A549 (cell line): Measurements from ENCODE around the gene DCLK1. TPM values are rescaled to one million over a fixed set of nuclear protein-coding genes. Genes with fewer than 3 reads are reported as not detected.

Source experiments
- ATAC-seq, 2 experiments: fragments of 200-7000 bp in 1 of 2; fragments of >200 bp in 1 of 2; cut with Nextera tagmentation in 1 of 2; cut with Tn5 transposase in 1 of 2; 3 replicates each; pipeline versions ENCODE4 v1.8.0 to v1.9.1; 2018 to 2020; ENCODE audit warnings: mild to moderate bottlenecking in 1 of 2, moderate library complexity in 1 of 2
- CTCF ChIA-PET: fragments of 300-600 bp; sonication (Branson Sonifier 250); formaldehyde crosslinking; extraction: SDS; loops from one replicate; lab custom pipeline; 2021; ENCODE audit warnings: antibody characterized with exemption, inconsistent platforms; lab: Yijun Ruan, JAX
- POLR2A ChIA-PET: fragments of 350-600 bp; formaldehyde crosslinking; extraction: SDS; loops from one replicate; lab custom pipeline; 2021; ENCODE audit warnings: antibody characterized with exemption, inconsistent platforms; lab: Yijun Ruan, JAX
- DNase-seq, 2 experiments: peaks; one replicate each; pipeline versions ENCODE4 v3.0.0 to v3.0.0-alpha.2; 2011 to 2016; ENCODE audit warnings: low read depth in 1 of 2, low spot score in 1 of 2
- FAIRE-seq: peaks from 2 replicates; lab custom pipeline; 2011; peaks lifted over from hg19 to GRCh38; lab: Jason Lieb, UNC
- H3K27ac ChIP-seq, 2 experiments: fragments of >200 bp; sonication (Bioruptor Twin); formaldehyde crosslinking; 3 replicates each; pipeline ENCODE4 v1.5.1; 2016 to 2017
- H3K4me1 ChIP-seq: fragments of >200 bp; sonication (Bioruptor Twin); formaldehyde crosslinking; 3 replicates; pipeline ENCODE4 v1.6.1; 2016
- H3K4me2 ChIP-seq: fragments of >200 bp; sonication (Bioruptor Twin); formaldehyde crosslinking; 3 replicates; pipeline ENCODE4 v1.6.1; 2016
- H3K4me3 ChIP-seq: fragments of >200 bp; sonication (Bioruptor Twin); formaldehyde crosslinking; 3 replicates; pipeline ENCODE4 v1.5.1; 2016
- H3K9me3 ChIP-seq: fragments of >200 bp; sonication (Bioruptor Twin); formaldehyde crosslinking; 3 replicates; pipeline ENCODE4 v1.6.1; 2016
- ATOH8 ChIP-seq: fragments of 250-450 bp; sonication (Bioruptor Pico); IDR thresholded peaks from 2 replicates; pipeline ENCODE4 v1.5.0; 2020; ENCODE audit warnings: low read depth, mild to moderate bottlenecking, moderate library complexity
- BHLHE40 ChIP-seq: IDR thresholded peaks from 2 replicates; pipeline ENCODE4 v1.6.1; 2012; ENCODE audit warnings: low read depth, low read length, inconsistent platforms
- CBX2 ChIP-seq: fragments of 200-600 bp; sonication (generic); IDR thresholded peaks from 2 replicates; pipeline ENCODE4 v1.6.1; 2016; ENCODE audit warnings: low read depth, mild to moderate bottlenecking, borderline replicate concordance
- CEBPB ChIP-seq, 2 experiments: fragments of >200 bp in 1 of 2; sonication (Bioruptor Twin) in 1 of 2; formaldehyde crosslinking in 1 of 2; IDR thresholded peaks; 2 replicates each; pipeline ENCODE4 v1.6.1; 2012 to 2016
- CHD2 ChIP-seq: fragments of 150-350 bp; IDR thresholded peaks from 2 replicates; pipeline ENCODE4 v1.6.1; 2014; ENCODE audit warnings: low read length; ENCODE audit not compliant: partially characterized antibody
- CTCF ChIP-seq: fragments of >200 bp; sonication (Bioruptor Twin); formaldehyde crosslinking; IDR thresholded peaks from 3 replicates; pipeline ENCODE4 v1.5.1; 2016
- E2F6 ChIP-seq: IDR thresholded peaks from 2 replicates; pipeline ENCODE4 v1.6.1; 2012; ENCODE audit warnings: low read depth, borderline replicate concordance
- EHF ChIP-seq: fragments of 250-450 bp; sonication (Bioruptor Pico); IDR thresholded peaks from 2 replicates; pipeline ENCODE4 v1.5.0; 2020; ENCODE audit warnings: mild to moderate bottlenecking
- ELK1 ChIP-seq: fragments of 150-350 bp; IDR thresholded peaks from 2 replicates; pipeline ENCODE4 v1.6.1; 2014; ENCODE audit warnings: low read depth, mild to moderate bottlenecking, low read length
- EP300 ChIP-seq, 2 experiments: fragments of >200 bp; sonication (Bioruptor Twin); formaldehyde crosslinking; IDR thresholded peaks; 2 replicates in 1 of 2; 3 replicates in 1 of 2; pipeline ENCODE4 v1.6.1; 2016 to 2017
- FOSB ChIP-seq: fragments of 250-450 bp; sonication (Bioruptor Pico); IDR thresholded peaks from 2 replicates; pipeline ENCODE4 v1.5.0; 2020; ENCODE audit warnings: mild to moderate bottlenecking, moderate library complexity
- FOXS1 ChIP-seq: fragments of 250-450 bp; sonication (Bioruptor Pico); IDR thresholded peaks from 2 replicates; pipeline ENCODE4 v1.5.0; 2020; ENCODE audit warnings: mild to moderate bottlenecking, moderate library complexity
- GATA3 ChIP-seq: IDR thresholded peaks from 2 replicates; pipeline ENCODE4 v1.6.1; 2012; ENCODE audit warnings: borderline replicate concordance
- HOXA7 ChIP-seq: fragments of 250-450 bp; sonication (Bioruptor Pico); IDR thresholded peaks from 2 replicates; pipeline ENCODE4 v1.5.0; 2020; ENCODE audit warnings: mild to moderate bottlenecking, moderate library complexity
- JUNB ChIP-seq: fragments of >200 bp; sonication (Bioruptor Twin); formaldehyde crosslinking; IDR thresholded peaks from 2 replicates; pipeline ENCODE4 v1.6.1; 2016
- KDM5A ChIP-seq: fragments of 200-600 bp; sonication (generic); IDR thresholded peaks from 2 replicates; pipeline ENCODE4 v1.6.1; 2016; ENCODE audit warnings: antibody characterized with exemption, mild to moderate bottlenecking
- NPAS2 ChIP-seq: fragments of 250-450 bp; sonication (Bioruptor Pico); IDR thresholded peaks from 2 replicates; pipeline ENCODE4 v1.8.0; 2022; ENCODE audit warnings: mild to moderate bottlenecking, moderate library complexity, borderline replicate concordance
- NR3C1 ChIP-seq: fragments of >200 bp; sonication (Bioruptor Twin); formaldehyde crosslinking; IDR thresholded peaks from 3 replicates; pipeline ENCODE4 v1.6.1; 2017
- PBX3 ChIP-seq: IDR thresholded peaks from 2 replicates; pipeline ENCODE4 v1.6.1; 2012
- RAD21 ChIP-seq, 2 experiments: fragments of >200 bp in 1 of 2; sonication (Bioruptor Twin) in 1 of 2; formaldehyde crosslinking in 1 of 2; IDR thresholded peaks in 1 of 2; conservative IDR thresholded peaks in 1 of 2; 2 replicates in 1 of 2; 3 replicates in 1 of 2; pipeline ENCODE4 v1.6.1; 2012 to 2018; ENCODE audit warnings: inconsistent platforms in 1 of 2
- SMC3 ChIP-seq: fragments of >200 bp; sonication (Bioruptor Twin); formaldehyde crosslinking; IDR thresholded peaks from 3 replicates; pipeline ENCODE4 v1.6.1; 2018; ENCODE audit warnings: inconsistent platforms
- SREBF2 ChIP-seq: fragments of 450-650 bp; IDR thresholded peaks from 2 replicates; pipeline ENCODE4 v1.6.1; 2014; ENCODE audit warnings: mild to moderate bottlenecking, moderate library complexity
- TP53 ChIP-seq: fragments of 250-450 bp; sonication (Bioruptor Pico); IDR thresholded peaks from 2 replicates; pipeline ENCODE4 v1.5.0; 2021; ENCODE audit warnings: mild to moderate bottlenecking, moderate library complexity
- ZC3H11A ChIP-seq: fragments of 450-650 bp; IDR thresholded peaks from 2 replicates; pipeline ENCODE4 v1.6.1; 2014; ENCODE audit warnings: antibody characterized with exemption, mild to moderate bottlenecking
- ZSCAN20 ChIP-seq: fragments of 250-450 bp; sonication (Bioruptor Pico); IDR thresholded peaks from 2 replicates; pipeline ENCODE4 v1.8.0; 2022; ENCODE audit warnings: mild to moderate bottlenecking, moderate library complexity
- whole genome bisulfite sequencing: methylation state at CpG from one replicate; pipeline ENCODE4 v1.1.6; 2017; ENCODE audit errors: missing lambda C conversion rate; 5-methylcytosine and 5-hydroxymethylcytosine counted together
- polyA plus RNA-seq, 4 experiments: library from polyadenylated mRNA; depleted of rRNA in 3 of 4; stranded (reverse); fragments of >200 nt; fragmentation: RNase III in 1 of 4; extraction: RNeasy Plus Mini Kit Qiagen cat#74134 plus additional on column Dnase treatment in 1 of 4; gene quantifications; 2 replicates in 3 of 4; 3 replicates in 1 of 4; pipeline ENCODE4 v1.2.3, GENCODE V29; 2011 to 2017
- TF ChIP-seq, protein P1 (sequence below): fragments of 450-650 bp; IDR thresholded peaks from 2 replicates; pipeline ENCODE4 v1.6.1; 2014; ENCODE audit warnings: antibody characterized with exemption
- TF ChIP-seq, protein P2 (sequence below): fragments of 250-450 bp; sonication (Bioruptor Pico); IDR thresholded peaks from 2 replicates; pipeline ENCODE4 v1.5.0; 2021; ENCODE audit warnings: mild to moderate bottlenecking, moderate library complexity, borderline replicate concordance
- TF ChIP-seq, protein P3 (sequence below): fragments of >200 bp; sonication (Bioruptor Twin); formaldehyde crosslinking; IDR thresholded peaks from 2 replicates; pipeline ENCODE4 v1.6.1; 2016

The DCLK1 gene
- polyA plus RNA-seq, 2 of the 4 experiments (the other 2 are of a cell fraction), result 0.13 to 0.21 TPM

DNA sequence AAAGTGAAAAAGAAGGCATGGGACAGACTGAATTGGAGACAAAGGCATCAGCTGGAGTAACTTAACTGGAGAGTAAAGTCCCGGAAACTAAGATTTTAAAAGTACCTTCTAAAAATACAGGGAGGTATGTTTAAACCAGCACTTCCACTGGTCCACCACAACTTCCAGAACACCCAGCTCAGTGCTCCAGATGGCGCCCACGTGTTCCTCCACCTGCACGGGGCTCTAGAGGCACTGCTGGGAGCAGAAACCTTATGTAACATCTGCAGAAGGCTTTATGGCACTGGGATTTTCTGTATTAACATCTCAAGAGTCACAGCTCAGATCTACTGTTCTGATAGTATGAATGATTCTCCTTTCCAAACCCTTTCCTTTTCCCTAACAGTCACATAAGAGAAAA is 252.1 kb downstream of the DCLK1 start:
- H3K27ac ChIP-seq, result no peak overlapping the region
- ATAC-seq (no peak), DNase-seq (no peak), FAIRE-seq (no peak)
- no peak overlapping the region for H3K4me3 ChIP-seq
- 59% methylated on average over 4 of the region's 4 CpGs for WGBS
- no peak overlapping the region for H3K4me2 ChIP-seq
- TF ChIP-seq ZSCAN20 (CRISPR knock-in tag) (no peak), SMC3 (no peak), RAD21 (conservative IDR thresholded peaks at IDR 0.05 in 1 of 2, IDR thresholded peaks at IDR 0.05 in 1 of 2) (no peak), CBX2 (no peak), KDM5A (no peak), TP53 (CRISPR knock-in tag) (no peak), CHD2 (no peak), E2F6 (no peak), FOSB (CRISPR knock-in tag) (no peak), NR3C1 (no peak), EP300 (IDR thresholded peaks at IDR 0.05) (no peak)
- TF ChIP-seq, protein P1, sequence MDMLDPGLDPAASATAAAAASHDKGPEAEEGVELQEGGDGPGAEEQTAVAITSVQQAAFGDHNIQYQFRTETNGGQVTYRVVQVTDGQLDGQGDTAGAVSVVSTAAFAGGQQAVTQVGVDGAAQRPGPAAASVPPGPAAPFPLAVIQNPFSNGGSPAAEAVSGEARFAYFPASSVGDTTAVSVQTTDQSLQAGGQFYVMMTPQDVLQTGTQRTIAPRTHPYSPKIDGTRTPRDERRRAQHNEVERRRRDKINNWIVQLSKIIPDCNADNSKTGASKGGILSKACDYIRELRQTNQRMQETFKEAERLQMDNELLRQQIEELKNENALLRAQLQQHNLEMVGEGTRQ, result no peak
- TF ChIP-seq, protein P2, sequence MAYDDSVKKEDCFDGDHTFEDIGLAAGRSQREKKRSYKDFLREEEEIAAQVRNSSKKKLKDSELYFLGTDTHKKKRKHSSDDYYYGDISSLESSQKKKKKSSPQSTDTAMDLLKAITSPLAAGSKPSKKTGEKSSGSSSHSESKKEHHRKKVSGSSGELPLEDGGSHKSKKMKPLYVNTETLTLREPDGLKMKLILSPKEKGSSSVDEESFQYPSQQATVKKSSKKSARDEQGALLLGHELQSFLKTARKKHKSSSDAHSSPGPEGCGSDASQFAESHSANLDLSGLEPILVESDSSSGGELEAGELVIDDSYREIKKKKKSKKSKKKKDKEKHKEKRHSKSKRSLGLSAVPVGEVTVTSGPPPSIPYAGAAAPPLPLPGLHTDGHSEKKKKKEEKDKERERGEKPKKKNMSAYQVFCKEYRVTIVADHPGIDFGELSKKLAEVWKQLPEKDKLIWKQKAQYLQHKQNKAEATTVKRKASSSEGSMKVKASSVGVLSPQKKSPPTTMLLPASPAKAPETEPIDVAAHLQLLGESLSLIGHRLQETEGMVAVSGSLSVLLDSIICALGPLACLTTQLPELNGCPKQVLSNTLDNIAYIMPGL (CRISPR knock-in tag), result no peak
- POLR2A ChIA-PET, result no interaction called here
- no peaks in the 10 kb centered on the region for H3K4me1 ChIP-seq
- H3K9me3 ChIP-seq, result no peaks in the 10 kb centered on the region
- CTCF ChIA-PET, result interaction anchor here (1.1 kb wide), 1 partner anchor 74 kb away, joined by 3 read pairs; no protein-coding TSS in a partner anchor

GRCh38 chr13:35876601-35877000 is 254.6 kb downstream of the DCLK1 start:
- DNase-seq, result no peak
- Histone ChIP-seq H3K4me2 (no peak overlapping the region), H3K9me3 (no peaks in the 10 kb centered on the region), H3K4me3 (no peak overlapping the region), H3K4me1 (no peaks in the 10 kb centered on the region), H3K27ac (no peak overlapping the region)
- WGBS, result 0% methylated on average over 1 of the region's 1 CpG
- ATAC-seq, result no peak
- FAIRE-seq, result no peak
- TF ChIP-seq ATOH8, result no peak
- TF ChIP-seq, protein P3, sequence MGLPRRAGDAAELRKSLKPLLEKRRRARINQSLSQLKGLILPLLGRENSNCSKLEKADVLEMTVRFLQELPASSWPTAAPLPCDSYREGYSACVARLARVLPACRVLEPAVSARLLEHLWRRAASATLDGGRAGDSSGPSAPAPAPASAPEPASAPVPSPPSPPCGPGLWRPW, result no peak
- no peak for TF ChIP-seq NPAS2 (CRISPR knock-in tag)
- no peak for TF ChIP-seq EP300 (IDR thresholded peaks at IDR 0.05)
- TF ChIP-seq ELK1, result no peak
- TF ChIP-seq FOXS1 (CRISPR knock-in tag), result no peak
- TF ChIP-seq EHF (CRISPR knock-in tag), result no peak
- no peak for TF ChIP-seq GATA3
- TF ChIP-seq CTCF, result no peak
- TF ChIP-seq BHLHE40, result no peak
- TF ChIP-seq PBX3, result no peak
- TF ChIP-seq, protein P2 (CRISPR knock-in tag), result no peak
- TF ChIP-seq ZC3H11A, result no peak
- TF ChIP-seq JUNB, result no peak
- TF ChIP-seq CEBPB (IDR thresholded peaks at IDR 0.05), result no peak
- TF ChIP-seq SREBF2, result no peak
- TF ChIP-seq HOXA7 (CRISPR knock-in tag), result no peak
- POLR2A ChIA-PET, result no interaction called here
- CTCF ChIA-PET, result no interaction called here
